GM12878 (cell line): ENCODE measurements around the gene DPP4.

ENCODE experiments used
- CBFB ChIP-seq: IDR thresholded peaks from 2 replicates; pipeline ENCODE4 v1.6.1; 2016; ENCODE audit warnings: antibody characterized with exemption, low read depth
- CHD4 ChIP-seq: fragments of 200-600 bp; sonication (generic); IDR thresholded peaks from 2 replicates; pipeline ENCODE4 v1.6.1; 2016; ENCODE audit warnings: mild to moderate bottlenecking
- CTCF ChIP-seq, 3 experiments: IDR thresholded peaks in 2 of 3; conservative IDR thresholded peaks in 1 of 3; 2 replicates each; pipeline ENCODE4 v1.5.1; 2011; ENCODE audit warnings: low read depth in 3 of 3, low read length in 3 of 3, mild to moderate bottlenecking in 3 of 3, control low read depth in 2 of 3, moderate library complexity in 2 of 3, inconsistent platforms in 1 of 3, mixed read lengths in 1 of 3; ENCODE audit not compliant: control insufficient read depth in 2 of 3, insufficient read depth in 1 of 3; ENCODE audit errors: extremely low read depth in 1 of 3
- POLR2A ChIP-seq: IDR thresholded peaks from 2 replicates; pipeline ENCODE4 v1.6.1; 2011; ENCODE audit warnings: low read depth, mild to moderate bottlenecking, low read length
- WRNIP1 ChIP-seq: IDR thresholded peaks from 2 replicates; pipeline ENCODE4 v1.6.1; 2011; ENCODE audit warnings: low read depth, low read length, improper control_type of control experiment, borderline replicate concordance

- TF ChIP-seq CBFB (no peak), CHD4 (no peak), POLR2A (no peak), CTCF (IDR thresholded peaks at IDR 0.05 in 2 of 3, conservative IDR thresholded peaks at IDR 0.05 in 1 of 3; ENCODE audit: control insufficient read depth in 2 of 3, extremely low read depth in 1 of 3, insufficient read depth in 1 of 3, low read depth in 3 of 3, low read length in 3 of 3) (no peak), WRNIP1 (no peak)
These were observed 33.4 kb upstream of the DPP4 start for GRCh38 chr2:162107361-162107901.
